HEK293T (cell line): ENCODE data around the gene TIMP2.

Experiments used
- ARNT ChIP-seq: fragments of 450-650 bp; IDR thresholded peaks from 2 replicates; pipeline ENCODE4 v1.6.1; 2017; ENCODE audit warnings: mild to moderate bottlenecking
- BHLHE40 ChIP-seq: fragments of 450-650 bp; IDR thresholded peaks from 2 replicates; pipeline ENCODE4 v1.6.1; 2016; ENCODE audit warnings: mild to moderate bottlenecking, moderate library complexity, borderline replicate concordance
- ELF4 ChIP-seq: fragments of 450-650 bp; IDR thresholded peaks from 2 replicates; pipeline ENCODE4 v1.6.1; 2017; ENCODE audit warnings: antibody characterized with exemption
- FOXA1 ChIP-seq: fragments of 450-650 bp; IDR thresholded peaks from 2 replicates; pipeline ENCODE4 v1.6.1; 2016; ENCODE audit warnings: mild to moderate bottlenecking
- FOXK2 ChIP-seq: fragments of 450-650 bp; IDR thresholded peaks from 2 replicates; pipeline ENCODE4 v1.6.1; 2016; ENCODE audit warnings: mild to moderate bottlenecking
- FOXM1 ChIP-seq: fragments of 450-650 bp; IDR thresholded peaks from 2 replicates; pipeline ENCODE4 v1.6.1; 2017; ENCODE audit warnings: mild to moderate bottlenecking, borderline replicate concordance
- HDGF ChIP-seq: fragments of 450-650 bp; IDR thresholded peaks from 2 replicates; pipeline ENCODE4 v1.6.1; 2017; ENCODE audit warnings: antibody characterized with exemption, borderline replicate concordance
- L3MBTL2 ChIP-seq: fragments of 450-650 bp; conservative IDR thresholded peaks from 2 replicates; pipeline ENCODE4 v1.6.1; 2016; ENCODE audit warnings: mild to moderate bottlenecking
- NFRKB ChIP-seq: fragments of 450-650 bp; IDR thresholded peaks from 2 replicates; pipeline ENCODE4 v1.6.1; 2016; ENCODE audit warnings: mild to moderate bottlenecking, moderate library complexity
- SP1 ChIP-seq: fragments of 450-650 bp; IDR thresholded peaks from 2 replicates; pipeline ENCODE4 v1.6.1; 2017
- SUZ12 ChIP-seq: fragments of 450-650 bp; IDR thresholded peaks from 2 replicates; pipeline ENCODE4 v1.6.1; 2016; ENCODE audit warnings: mild to moderate bottlenecking
- TARDBP ChIP-seq: fragments of 450-650 bp; IDR thresholded peaks from 2 replicates; pipeline ENCODE4 v1.6.1; 2016
- ZNF384 ChIP-seq: fragments of 450-650 bp; IDR thresholded peaks from 2 replicates; pipeline ENCODE4 v1.6.1; 2016
- TF ChIP-seq, protein P1 (sequence below): fragments of 450-650 bp; IDR thresholded peaks from 2 replicates; pipeline ENCODE4 v1.6.1; 2016

- TF ChIP-seq FOXK2 (no peak), SP1 (no peak), FOXM1 (no peak), TARDBP (no peak), BHLHE40 (no peak), ARNT (no peak), FOXA1 (no peak), ZNF384 (no peak), SUZ12 (no peak), NFRKB (no peak), ELF4 (no peak), HDGF (no peak), L3MBTL2 (no peak)
- TF ChIP-seq, protein P1, sequence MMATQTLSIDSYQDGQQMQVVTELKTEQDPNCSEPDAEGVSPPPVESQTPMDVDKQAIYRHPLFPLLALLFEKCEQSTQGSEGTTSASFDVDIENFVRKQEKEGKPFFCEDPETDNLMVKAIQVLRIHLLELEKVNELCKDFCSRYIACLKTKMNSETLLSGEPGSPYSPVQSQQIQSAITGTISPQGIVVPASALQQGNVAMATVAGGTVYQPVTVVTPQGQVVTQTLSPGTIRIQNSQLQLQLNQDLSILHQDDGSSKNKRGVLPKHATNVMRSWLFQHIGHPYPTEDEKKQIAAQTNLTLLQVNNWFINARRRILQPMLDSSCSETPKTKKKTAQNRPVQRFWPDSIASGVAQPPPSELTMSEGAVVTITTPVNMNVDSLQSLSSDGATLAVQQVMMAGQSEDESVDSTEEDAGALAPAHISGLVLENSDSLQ = no peak
These were observed 37.3 kb upstream of the TIMP2 start for GRCh38 chr17:78962345-78962983.
